ENCODE data around the gene BRSK2.

GRCh38 chr11:1422981-1423380 is 33.2 kb downstream of the BRSK2 start:
- no peak for TF ChIP-seq CTCF (conservative IDR thresholded peaks at IDR 0.05; ENCODE audit: low read depth, low read length)
- no peak for TF ChIP-seq EZH2 (IDR thresholded peaks at IDR 0.05; ENCODE audit: low read length, unreplicated experiment)
- no peak for TF ChIP-seq EZH2phosphoT487 (IDR thresholded peaks at IDR 0.05; ENCODE audit: borderline replicate concordance, low read length)
